Mesothelial cell of epicardium (in vitro differentiated cells): ENCODE measurements around the gene ECE1. TPM values are rescaled to one million over a fixed set of nuclear protein-coding genes. Genes with fewer than 3 reads are reported as not detected.
"Not testable (repeated sequence)": the region's sequence is repeated elsewhere in the genome, so short reads cannot be mapped to it uniquely, and the experiment has no call there.

Experiments used
- DNase-seq, 2 experiments: peaks; one replicate each; pipeline ENCODE4 v3.0.0; 2021; ENCODE audit warnings: low spot score in 2 of 2; ENCODE audit not compliant: unreplicated experiment in 2 of 2
- H3K27ac Mint-ChIP-seq: 2 replicates; pipeline ENCODE4 v1.8.0; 2021; ENCODE audit warnings: mixed read lengths
- H3K27me3 Mint-ChIP-seq: 2 replicates; pipeline ENCODE4 v1.8.0; 2021; ENCODE audit warnings: low read depth, mixed read lengths
- H3K36me3 Mint-ChIP-seq: 2 replicates; pipeline ENCODE4 v1.8.0; 2021; ENCODE audit warnings: mixed read lengths
- H3K4me1 Mint-ChIP-seq: 2 replicates; pipeline ENCODE4 v1.8.0; 2021; ENCODE audit warnings: mixed read lengths
- H3K4me3 Mint-ChIP-seq: 2 replicates; pipeline ENCODE4 v1.8.0; 2021; ENCODE audit warnings: mild to moderate bottlenecking, moderate library complexity, mixed read lengths
- H3K9me3 Mint-ChIP-seq: 2 replicates; pipeline ENCODE4 v1.8.0; 2021; ENCODE audit warnings: mixed read lengths
- CTCF ChIP-seq: fragments of 200-600 bp; sonication (generic); IDR thresholded peaks from one replicate; pipeline ENCODE4 v1.5.0; 2021; ENCODE audit warnings: antibody characterized with exemption; ENCODE audit not compliant: unreplicated experiment
- total RNA-seq: library from RNA; stranded (reverse); gene quantifications from 3 replicates; pipeline ENCODE4 v1.2.1, GENCODE V29; 2021

The ECE1 gene
- total RNA-seq, 1 donor from 2014 or later = 41.1 TPM

GRCh38 chr1:21212126-21212525 is 78.1 kb downstream of the ECE1 start:
- Mint-ChIP-seq H3K4me3 (no peak overlapping the region), H3K36me3 (no peaks in the 10 kb centered on the region), H3K9me3 (no peaks in the 10 kb centered on the region), H3K27me3 (no peaks in the 10 kb centered on the region), H3K27ac (no peak overlapping the region), H3K4me1 (no peaks in the 10 kb centered on the region)
- DNase-seq = no peak
- TF ChIP-seq CTCF = no peak

- not testable (repeated sequence) for H3K27ac Mint-ChIP-seq, H3K4me1 Mint-ChIP-seq, H3K36me3 Mint-ChIP-seq, H3K9me3 Mint-ChIP-seq, DNase-seq, H3K27me3 Mint-ChIP-seq, H3K4me3 Mint-ChIP-seq
Observed at GRCh38 chr1:21208137-21208700, 82.0 kb downstream of the ECE1 start.

- Mint-ChIP-seq H3K36me3 (no peaks in the 10 kb centered on the region), H3K27me3 (no peaks in the 10 kb centered on the region), H3K4me3 (no peak overlapping the region), H3K27ac (no peak overlapping the region), H3K9me3 (no peaks in the 10 kb centered on the region), H3K4me1 (no peaks in the 10 kb centered on the region)
- DNase-seq = no peak
- no peak for TF ChIP-seq CTCF
Observed at GRCh38 chr1:21206117-21206516, 84.1 kb downstream of the ECE1 start.

DNA sequence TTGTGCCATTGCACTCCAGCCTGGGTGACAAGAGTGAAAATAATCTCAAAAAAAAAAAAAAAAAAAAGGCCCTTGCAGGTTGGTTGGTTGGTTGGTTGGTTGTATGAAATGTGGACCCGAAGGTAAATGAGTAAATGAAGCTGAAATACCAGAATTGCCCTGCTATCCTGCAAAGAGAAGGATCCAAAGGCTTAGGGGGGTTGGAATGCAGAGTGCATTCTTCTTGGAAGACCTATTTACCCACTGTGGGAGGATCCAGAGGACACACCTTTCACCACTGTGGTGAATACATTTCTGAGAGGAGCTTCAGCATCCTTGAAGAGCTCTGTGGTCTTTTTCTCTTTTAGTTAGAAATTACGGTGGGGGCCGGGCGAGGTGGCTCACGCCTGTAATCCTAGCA is 84.8 kb downstream of the ECE1 start:
- H3K27me3 Mint-ChIP-seq = no peaks in the 10 kb centered on the region
- no peak for DNase-seq
- no peak overlapping the region for H3K27ac Mint-ChIP-seq
- no peaks in the 10 kb centered on the region for H3K9me3 Mint-ChIP-seq
- H3K4me3 Mint-ChIP-seq = no peak overlapping the region
- H3K36me3 Mint-ChIP-seq = no peaks in the 10 kb centered on the region
- TF ChIP-seq CTCF = no peak
- H3K4me1 Mint-ChIP-seq = no peaks in the 10 kb centered on the region

DNA sequence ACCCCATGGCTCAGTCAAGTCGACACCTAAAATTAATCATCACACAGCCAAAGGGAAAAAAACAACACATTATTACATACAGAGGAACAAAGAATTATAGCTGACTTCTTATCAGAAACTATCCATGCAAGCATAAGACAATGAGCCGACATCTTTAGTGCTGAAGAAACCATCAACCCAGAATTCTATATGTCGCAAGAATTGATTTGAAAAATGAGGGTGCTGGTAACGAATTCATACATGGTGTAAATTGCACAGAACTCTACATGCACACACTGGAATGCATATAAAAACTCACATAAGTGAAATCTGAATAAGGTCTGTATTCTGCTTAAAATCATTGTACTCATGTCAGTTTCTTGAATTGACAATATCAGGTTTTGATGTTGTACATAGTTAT is 88.6 kb downstream of the ECE1 start:
- TF ChIP-seq CTCF = no peak
- no peaks in the 10 kb centered on the region for H3K4me1 Mint-ChIP-seq
- H3K27me3 Mint-ChIP-seq = peaks cover 6% of the 10 kb centered on the region
- DNase-seq = no peak
- no peaks in the 10 kb centered on the region for H3K36me3 Mint-ChIP-seq
- no peaks in the 10 kb centered on the region for H3K9me3 Mint-ChIP-seq
- H3K27ac Mint-ChIP-seq = no peak overlapping the region
- H3K4me3 Mint-ChIP-seq = no peak overlapping the region

DNA sequence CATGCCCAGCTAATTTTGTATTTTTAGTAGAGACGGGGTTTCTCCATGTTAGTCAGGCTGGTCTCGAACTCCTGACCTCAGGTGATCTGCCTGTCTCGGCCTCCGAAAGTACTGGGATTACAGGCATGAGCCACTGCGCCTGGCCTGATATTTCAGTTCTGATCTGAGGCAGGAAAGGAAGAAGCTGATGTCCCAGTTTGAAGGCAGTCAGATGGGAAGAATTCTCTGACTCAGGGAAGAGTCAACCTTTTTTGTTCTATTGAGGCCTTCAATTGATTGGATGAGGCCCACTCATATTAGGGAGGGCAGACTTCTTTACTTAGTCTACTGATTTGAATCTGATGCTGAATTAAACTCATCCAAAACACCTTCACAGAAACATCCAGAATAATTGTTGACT is 89.0 kb downstream of the ECE1 start:
- not testable (repeated sequence) for DNase-seq, H3K4me3 Mint-ChIP-seq, H3K4me1 Mint-ChIP-seq, H3K9me3 Mint-ChIP-seq, H3K27me3 Mint-ChIP-seq, H3K27ac Mint-ChIP-seq, H3K36me3 Mint-ChIP-seq

GRCh38 chr1:21200767-21201166 is 89.5 kb downstream of the ECE1 start:
- Mint-ChIP-seq H3K4me3 (no peak overlapping the region), H3K27ac (no peak overlapping the region), H3K36me3 (no peaks in the 10 kb centered on the region), H3K4me1 (no peaks in the 10 kb centered on the region), H3K27me3 (peaks cover 7% of the 10 kb centered on the region), H3K9me3 (no peaks in the 10 kb centered on the region)
- no peak for TF ChIP-seq CTCF
- DNase-seq = no peak
